Progenitor cell of endocrine pancreas (in vitro differentiated cells): ENCODE results near the gene MREG. TPM values are rescaled to one million over a fixed set of nuclear protein-coding genes. Genes with fewer than 3 reads are reported as not detected.

ENCODE experiments used
- DNase-seq: peaks from one replicate; pipeline ENCODE4 v3.0.0; 2021; ENCODE audit warnings: low spot score; ENCODE audit not compliant: unreplicated experiment
- H3K27ac Mint-ChIP-seq: 2 replicates; pipeline ENCODE4 v1.8.0; 2021; ENCODE audit warnings: mild to moderate bottlenecking, moderate library complexity, mixed read lengths
- H3K27me3 Mint-ChIP-seq: 2 replicates; pipeline ENCODE4 v1.8.0; 2021; ENCODE audit warnings: mixed read lengths
- H3K36me3 Mint-ChIP-seq: 2 replicates; pipeline ENCODE4 v1.8.0; 2022; ENCODE audit warnings: mixed read lengths; ENCODE audit not compliant: insufficient read depth
- H3K4me1 Mint-ChIP-seq: 2 replicates; pipeline ENCODE4 v1.8.0; 2021; ENCODE audit warnings: low read depth, mixed read lengths
- H3K4me3 Mint-ChIP-seq: 2 replicates; pipeline ENCODE4 v1.8.0; 2021; ENCODE audit warnings: low read depth, mild to moderate bottlenecking, moderate library complexity, mixed read lengths
- H3K9me3 Mint-ChIP-seq: 2 replicates; pipeline ENCODE4 v1.8.0; 2021; ENCODE audit warnings: low read depth, mixed read lengths
- CTCF ChIP-seq: fragments of 200-600 bp; sonication (generic); IDR thresholded peaks from one replicate; pipeline ENCODE4 v1.5.0; 2021; ENCODE audit warnings: antibody characterized with exemption, mild to moderate bottlenecking; ENCODE audit not compliant: unreplicated experiment
- total RNA-seq: library from RNA; stranded (reverse); gene quantifications from 2 replicates; pipeline ENCODE4 v1.2.1, GENCODE V29; 2021

MREG gene
- total RNA-seq, 1 donor from 2014 or later = 26.8 TPM

- H3K4me3 Mint-ChIP-seq = no peak overlapping the region
- peaks cover 3% of the 10 kb centered on the region for H3K36me3 Mint-ChIP-seq
- no peak for DNase-seq
- H3K4me1 Mint-ChIP-seq = no peaks in the 10 kb centered on the region
- no peaks in the 10 kb centered on the region for H3K9me3 Mint-ChIP-seq
- no peaks in the 10 kb centered on the region for H3K27me3 Mint-ChIP-seq
- H3K27ac Mint-ChIP-seq = no peak overlapping the region
- TF ChIP-seq CTCF = no peak
Observed at GRCh38 chr2:216031960-216032689, 18.8 kb upstream of the MREG start.

GRCh38 chr2:216030216-216030615 lies 16.9 kb upstream of the MREG start:
- Mint-ChIP-seq H3K27me3 (no peaks in the 10 kb centered on the region), H3K27ac (no peak overlapping the region), H3K9me3 (no peaks in the 10 kb centered on the region), H3K4me3 (no peak overlapping the region), H3K36me3 (peaks cover 3% of the 10 kb centered on the region), H3K4me1 (no peaks in the 10 kb centered on the region)
- DNase-seq = no peak
- TF ChIP-seq CTCF = no peak

- Mint-ChIP-seq H3K27ac (no peak overlapping the region), H3K9me3 (no peaks in the 10 kb centered on the region), H3K27me3 (no peaks in the 10 kb centered on the region), H3K4me1 (no peaks in the 10 kb centered on the region), H3K4me3 (no peak overlapping the region), H3K36me3 (peaks cover 3% of the 10 kb centered on the region)
- DNase-seq = no peak
- TF ChIP-seq CTCF = no peak
Observed at GRCh38 chr2:216029416-216030129, 16.2 kb upstream of the MREG start.

GRCh38 chr2:216024779-216025336 lies 11.5 kb upstream of the MREG start:
- Mint-ChIP-seq H3K27me3 (no peaks in the 10 kb centered on the region), H3K36me3 (peaks cover 3% of the 10 kb centered on the region), H3K4me3 (no peak overlapping the region), H3K9me3 (no peaks in the 10 kb centered on the region), H3K4me1 (no peaks in the 10 kb centered on the region), H3K27ac (no peak overlapping the region)
- TF ChIP-seq CTCF = no peak
- no peak for DNase-seq

GRCh38 chr2:216023055-216023648 lies 9.8 kb upstream of the MREG start:
- peak; percentile 70 for TF ChIP-seq CTCF
- Mint-ChIP-seq H3K27me3 (no peaks in the 10 kb centered on the region), H3K9me3 (no peaks in the 10 kb centered on the region), H3K4me1 (no peaks in the 10 kb centered on the region), H3K36me3 (peaks cover 1% of the 10 kb centered on the region), H3K27ac (no peak overlapping the region), H3K4me3 (no peak overlapping the region)
- no peak for DNase-seq
